ENCODE data around the gene DEAF1.
A peak's percentile ranks its signal among the peaks of the same experiment; 100 is the strongest.
"Not testable (repeated sequence)": the region's sequence is repeated elsewhere in the genome, so short reads cannot be mapped to it uniquely, and the experiment has no call there.

Gene DEAF1, protein sequence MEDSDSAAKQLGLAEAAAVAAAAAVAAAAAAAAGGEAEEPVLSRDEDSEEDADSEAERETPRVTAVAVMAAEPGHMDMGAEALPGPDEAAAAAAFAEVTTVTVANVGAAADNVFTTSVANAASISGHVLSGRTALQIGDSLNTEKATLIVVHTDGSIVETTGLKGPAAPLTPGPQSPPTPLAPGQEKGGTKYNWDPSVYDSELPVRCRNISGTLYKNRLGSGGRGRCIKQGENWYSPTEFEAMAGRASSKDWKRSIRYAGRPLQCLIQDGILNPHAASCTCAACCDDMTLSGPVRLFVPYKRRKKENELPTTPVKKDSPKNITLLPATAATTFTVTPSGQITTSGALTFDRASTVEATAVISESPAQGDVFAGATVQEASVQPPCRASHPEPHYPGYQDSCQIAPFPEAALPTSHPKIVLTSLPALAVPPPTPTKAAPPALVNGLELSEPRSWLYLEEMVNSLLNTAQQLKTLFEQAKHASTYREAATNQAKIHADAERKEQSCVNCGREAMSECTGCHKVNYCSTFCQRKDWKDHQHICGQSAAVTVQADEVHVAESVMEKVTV

DNA sequence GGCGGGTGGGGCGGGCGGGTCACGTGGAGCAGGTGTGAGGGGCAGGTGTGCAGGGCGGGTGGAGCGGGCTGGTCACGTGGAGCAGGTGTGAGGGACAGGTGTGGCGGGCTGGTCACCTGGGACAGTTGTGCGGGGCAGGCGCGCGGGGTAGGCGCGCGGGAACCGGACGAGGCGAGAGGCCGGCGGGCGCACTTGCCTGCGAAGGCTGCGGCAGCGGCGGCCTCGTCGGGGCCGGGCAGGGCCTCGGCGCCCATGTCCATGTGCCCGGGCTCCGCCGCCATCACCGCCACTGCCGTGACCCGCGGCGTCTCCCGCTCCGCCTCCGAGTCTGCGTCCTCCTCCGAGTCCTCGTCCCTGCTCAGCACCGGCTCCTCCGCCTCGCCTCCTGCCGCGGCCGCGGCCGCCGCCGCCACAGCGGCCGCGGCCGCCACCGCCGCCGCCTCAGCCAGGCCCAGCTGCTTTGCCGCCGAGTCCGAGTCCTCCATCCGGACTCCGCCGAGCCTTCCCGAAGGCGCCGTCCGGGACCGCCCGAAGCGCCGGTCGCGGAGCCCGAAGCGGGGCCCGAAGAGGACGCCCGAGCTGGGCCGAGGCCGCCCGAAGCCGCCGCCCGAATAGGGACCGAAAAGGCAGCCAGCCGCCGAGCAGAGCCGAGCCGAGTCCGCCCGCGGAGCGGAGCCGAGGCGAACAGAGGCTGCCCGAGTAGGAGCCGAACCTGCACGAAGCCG lies at the start of gene DEAF1:
Gene DEAF1 (minus strand): TSS at position 660 of the 725 bp plus-strand sequence. CDS start 175 bp downstream, at position 485.
- peak; percentile 96 for DNase-seq (ENCODE audit: low spot score)

DNA sequence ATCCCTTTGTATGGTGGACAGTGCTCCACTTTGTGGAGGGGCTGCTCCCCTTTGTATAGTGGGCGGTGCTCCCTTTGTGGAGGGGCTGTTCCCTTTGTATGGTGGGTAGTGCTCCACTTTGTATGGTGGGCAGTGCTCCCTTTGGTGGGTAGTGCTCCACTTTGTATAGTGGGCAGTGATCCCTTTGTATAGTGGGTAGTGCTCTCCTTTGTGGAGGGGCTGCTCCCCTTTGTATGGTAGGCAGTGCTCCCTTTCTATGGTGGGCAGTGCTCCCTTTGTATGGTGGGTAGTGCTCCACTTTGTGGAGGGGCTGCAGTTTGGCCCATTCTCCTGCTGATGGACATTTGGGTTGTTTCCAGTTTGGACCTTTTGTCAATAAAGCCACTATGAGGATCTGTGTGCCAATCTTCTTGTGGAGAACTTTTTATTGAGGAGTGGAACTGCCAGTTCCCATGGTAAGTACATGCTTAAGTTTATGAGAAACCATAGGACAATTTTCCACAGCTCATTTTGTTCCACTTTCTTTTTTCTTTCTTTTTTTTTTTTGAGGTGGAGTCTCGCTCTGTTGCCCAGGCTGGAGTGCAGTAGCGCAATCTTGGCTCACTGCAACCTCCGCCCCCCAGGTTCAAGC lies 47.7 kb upstream of the DEAF1 start:
- DNase-seq (ENCODE audit: low spot score): no peak

DNA sequence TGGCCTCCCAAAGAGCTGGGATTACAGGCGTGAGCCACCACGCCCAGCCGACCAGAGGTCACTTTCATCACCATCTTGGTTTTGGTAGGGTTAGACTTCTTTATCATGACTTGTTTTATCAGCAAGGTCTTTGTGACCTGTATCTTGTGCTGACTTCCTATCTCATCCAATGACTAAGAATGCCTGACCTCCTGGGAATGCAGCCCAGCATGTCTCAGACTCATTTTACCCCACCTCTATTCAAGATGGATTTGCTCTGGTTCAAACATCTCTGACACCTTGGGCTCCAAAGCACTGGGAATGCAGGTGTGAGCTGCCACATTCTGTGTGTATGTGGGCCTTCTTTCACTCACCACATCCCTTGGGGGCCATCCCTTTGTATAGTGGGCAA lies 47.1 kb upstream of the DEAF1 start:
- DNase-seq (ENCODE audit: low spot score): no peak

DNA sequence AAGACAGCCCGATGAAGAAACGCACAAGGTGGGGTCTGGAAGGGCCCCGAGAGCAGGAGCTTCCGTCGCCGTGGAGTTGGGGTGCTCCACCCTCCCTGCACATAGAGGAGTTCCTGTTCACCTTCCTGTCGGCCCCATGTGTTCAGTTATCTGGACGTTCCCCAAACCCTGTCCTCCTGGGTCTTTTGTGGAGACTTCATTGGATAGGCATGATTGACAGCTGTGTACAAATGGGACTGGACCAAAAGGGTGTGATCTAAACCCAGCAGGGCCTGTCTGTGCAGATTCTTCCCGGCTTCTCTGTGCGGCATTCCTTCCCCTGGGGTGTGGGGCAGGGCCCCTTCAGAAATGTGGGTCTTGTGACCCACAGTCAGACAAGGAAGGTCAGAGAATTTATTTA lies 42.9 kb upstream of the DEAF1 start:
- DNase-seq (ENCODE audit: low spot score): not testable (repeated sequence)

DNA sequence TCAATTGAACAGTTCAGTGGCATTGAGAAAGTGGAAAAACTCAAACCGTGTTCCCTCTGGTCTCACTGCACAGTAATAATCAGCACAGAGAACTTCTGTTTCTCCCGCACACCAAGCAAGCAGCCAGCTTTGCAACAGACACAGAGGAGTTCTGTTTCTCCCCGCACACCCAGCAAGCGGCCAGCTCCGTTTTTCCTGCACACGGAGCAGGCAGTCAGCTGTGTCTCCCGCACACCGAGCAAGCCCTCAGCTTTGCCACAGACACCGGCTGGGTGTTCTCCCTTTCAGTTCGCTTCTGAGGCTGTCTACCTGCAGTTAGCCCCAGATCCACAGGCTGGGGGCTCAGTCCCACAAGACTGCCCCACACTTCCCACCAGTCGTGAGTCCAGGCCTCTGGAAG lies 42.3 kb upstream of the DEAF1 start:
- no peak for DNase-seq (ENCODE audit: low spot score)

DNA sequence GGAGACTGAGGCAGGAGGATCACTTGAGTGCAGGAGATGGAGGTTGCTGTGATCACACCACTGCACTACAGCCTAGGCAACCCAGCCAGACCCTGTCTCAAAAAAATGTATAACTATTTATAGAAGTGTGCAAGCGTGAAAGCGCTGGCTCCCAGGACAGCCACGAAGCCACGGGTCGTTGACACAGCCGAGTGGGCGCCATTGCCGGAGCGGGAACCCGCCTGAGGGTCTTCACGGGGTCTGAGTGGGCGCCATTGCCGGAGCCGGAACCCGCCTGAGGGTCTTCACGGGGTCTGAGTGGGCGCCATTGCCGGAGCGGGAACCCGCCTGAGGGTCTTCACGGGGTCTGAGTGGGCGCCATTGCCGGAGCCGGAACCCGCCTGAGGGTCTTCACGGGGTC lies 39.5 kb upstream of the DEAF1 start:
- DNase-seq (ENCODE audit: low spot score): not testable (repeated sequence)

DNA sequence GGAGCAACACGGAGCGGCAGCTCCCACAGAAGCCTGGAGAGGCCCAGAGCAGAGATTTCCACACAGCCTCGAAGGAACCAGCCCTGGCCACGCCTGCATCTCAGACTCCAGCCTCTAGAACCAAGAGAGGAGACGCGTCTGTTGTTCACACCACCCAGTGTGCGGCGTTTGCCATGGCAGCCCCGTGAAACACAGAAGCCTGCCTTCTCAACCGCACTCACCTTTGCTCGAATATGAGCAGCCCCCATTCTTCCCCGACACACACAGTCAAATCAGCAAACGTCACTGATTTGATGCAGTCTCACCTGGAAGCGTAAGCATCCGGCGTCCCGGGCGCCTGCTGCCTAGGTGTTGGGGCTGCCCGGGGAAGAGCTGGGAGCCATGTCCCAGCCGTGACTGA lies 38.0 kb upstream of the DEAF1 start:
- no peak for DNase-seq (ENCODE audit: low spot score)

DNA sequence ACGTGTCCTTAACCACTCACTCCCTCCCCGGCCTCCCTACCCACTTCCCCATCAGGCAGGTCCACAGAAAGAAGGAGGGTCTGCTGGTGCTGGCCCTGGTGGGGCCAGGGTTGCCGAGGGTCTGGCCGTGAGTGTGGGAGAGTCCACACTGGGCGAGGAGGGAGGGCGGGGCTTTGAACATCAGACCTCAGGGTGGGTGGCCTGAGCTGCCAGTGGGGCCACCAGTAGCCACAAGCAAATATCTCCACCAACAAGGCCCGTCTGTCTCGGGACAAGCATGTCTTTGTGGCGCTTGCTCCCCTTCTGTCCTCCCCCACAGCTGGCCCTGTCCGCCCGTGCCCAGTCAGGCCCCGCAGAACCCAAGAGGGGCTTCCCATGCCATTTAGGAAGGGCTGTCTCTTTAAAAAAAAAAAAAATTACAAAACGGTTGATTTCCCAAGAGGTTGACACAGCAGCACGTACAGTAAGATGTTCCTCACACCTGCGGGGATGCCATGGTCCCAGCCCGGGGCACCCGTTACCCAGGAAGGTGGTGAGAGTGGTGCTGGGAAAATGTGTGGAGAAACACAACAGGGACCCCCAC lies 34.6 kb upstream of the DEAF1 start:
- DNase-seq (ENCODE audit: low spot score): no peak

DNA sequence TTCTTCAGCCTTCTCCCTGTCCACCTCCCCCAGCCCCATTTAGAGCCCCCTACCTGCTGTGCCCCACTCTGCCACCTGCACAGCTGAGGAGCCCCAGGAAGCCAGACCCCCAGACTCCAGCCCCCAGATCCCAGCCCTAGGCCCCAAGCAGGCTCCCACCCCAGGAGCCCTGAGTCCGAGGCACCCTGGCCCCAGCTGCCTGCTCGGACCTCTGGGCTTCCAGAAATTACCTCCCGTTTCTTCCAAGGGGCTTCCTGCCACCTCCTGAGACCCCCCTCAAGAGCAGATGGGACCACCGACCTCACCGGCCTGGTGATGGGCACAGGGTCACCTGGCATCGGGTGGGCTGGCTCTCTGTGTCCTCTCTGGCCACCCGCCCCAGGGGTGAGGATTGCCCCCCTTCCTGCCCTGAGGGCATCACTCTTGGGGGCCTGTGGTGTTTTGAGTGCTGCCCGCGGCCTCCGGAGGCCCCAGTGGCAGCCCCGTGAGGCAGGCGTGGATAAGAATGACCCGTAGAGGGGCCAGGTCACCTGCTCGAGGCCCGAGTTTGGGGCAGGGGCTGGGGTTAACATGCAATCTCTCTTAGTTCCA lies 34.0 kb upstream of the DEAF1 start:
- DNase-seq (ENCODE audit: low spot score): no peak

DNA sequence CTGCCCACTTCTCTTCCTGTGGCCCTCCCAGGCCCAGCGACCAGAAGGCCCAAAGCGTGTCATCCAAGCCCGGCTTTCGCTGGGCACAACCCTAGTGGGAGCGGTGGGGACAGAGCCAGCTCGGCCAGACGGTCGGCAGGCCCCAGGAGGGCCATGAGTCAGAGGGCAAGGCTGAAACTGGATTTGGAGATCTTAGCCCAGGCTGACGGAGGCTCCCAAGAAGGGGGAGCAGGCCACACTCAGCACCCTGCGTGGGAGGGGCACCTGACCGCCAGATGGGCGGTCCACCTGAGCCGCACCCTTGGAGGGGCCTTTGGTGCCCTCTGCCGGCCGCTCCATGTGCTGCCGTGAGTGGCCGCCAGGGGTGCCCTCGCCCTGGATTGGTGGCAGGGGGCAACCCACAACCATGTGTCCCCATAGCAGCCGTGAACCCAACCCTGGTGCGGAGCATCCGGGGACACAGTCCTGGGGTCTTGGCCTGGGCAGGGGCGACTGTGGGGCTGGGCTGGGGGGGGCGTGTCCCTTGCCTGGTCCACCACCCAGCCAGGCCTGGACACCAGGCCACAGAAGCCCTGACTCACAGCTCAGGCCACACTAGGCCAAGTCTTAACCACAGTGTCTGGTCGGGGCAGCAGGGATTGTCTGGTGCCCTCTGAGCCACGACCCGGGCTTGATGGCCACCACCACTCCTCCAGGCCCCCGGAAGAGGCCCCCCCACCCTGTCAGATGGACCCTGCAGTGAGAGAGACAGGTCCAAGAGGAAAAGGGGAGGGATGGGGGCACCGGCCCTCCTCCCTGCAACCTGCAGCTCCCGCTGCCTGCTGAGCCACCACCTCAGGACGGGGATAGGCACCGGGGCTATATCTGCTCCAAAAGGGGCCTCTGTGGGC lies 33.1 kb upstream of the DEAF1 start:
- peak; percentile 93 for DNase-seq (ENCODE audit: low spot score)

DNA sequence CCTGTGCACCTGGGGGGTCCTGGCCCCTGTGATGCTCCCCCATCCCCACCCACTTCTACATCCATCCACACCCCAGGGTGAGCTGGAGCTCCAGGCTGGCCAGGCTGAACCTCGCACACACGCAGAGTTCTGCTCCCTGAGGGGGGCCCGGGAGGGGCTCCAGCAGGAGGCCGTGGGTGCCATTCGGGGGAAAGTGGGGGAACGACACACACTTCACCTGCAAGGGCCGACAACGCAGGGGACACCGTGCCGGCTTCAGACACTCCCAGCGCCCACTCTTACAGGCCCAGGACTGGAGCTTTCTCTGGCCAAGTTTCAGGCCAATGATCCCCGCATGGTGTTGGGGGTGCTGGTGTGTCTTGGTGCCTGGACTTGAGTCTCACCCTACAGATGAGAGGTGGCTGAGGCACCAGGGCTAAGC lies 32.3 kb upstream of the DEAF1 start:
- DNase-seq (ENCODE audit: low spot score): peak; percentile 41

DNA sequence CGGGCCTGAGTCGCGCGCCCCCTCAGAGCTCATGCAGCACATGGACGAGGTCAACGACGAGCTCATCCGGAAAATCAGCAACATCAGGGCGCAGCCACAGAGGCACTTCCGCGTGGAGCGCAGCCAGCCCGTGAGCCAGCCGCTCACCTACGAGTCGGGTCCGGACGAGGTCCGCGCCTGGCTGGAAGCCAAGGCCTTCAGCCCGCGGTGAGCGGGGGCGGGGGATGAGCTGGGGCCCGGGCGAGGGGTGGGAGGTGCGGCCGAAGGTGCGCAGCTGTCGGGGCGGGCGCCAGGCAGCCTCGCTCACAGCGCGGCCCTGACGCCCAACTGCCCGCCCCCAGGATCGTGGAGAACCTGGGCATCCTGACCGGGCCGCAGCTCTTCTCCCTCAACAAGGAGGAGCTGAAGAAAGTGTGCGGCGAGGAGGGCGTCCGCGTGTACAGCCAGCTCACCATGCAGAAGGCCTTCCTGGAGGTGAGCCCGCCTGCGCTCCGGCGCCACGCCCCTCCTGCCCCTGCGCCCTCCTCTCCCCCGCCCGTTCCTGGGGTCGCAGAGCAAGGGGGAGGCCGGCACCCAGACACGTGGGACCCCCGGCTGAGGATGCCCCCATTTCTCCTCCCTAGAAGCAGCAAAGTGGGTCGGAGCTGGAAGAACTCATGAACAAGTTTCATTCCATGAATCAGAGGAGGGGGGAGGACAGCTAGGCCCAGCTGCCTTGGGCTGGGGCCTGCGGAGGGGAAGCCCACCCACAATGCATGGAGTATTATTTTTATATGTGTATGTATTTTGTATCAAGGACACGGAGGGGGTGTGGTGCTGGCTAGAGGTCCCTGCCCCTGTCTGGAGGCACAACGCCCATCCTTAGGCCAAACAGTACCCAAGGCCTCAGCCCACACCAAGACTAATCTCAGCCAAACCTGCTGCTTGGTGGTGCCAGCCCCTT lies 31.5 kb upstream of the DEAF1 start:
- peak; percentile 71 for DNase-seq (ENCODE audit: low spot score)

DNA sequence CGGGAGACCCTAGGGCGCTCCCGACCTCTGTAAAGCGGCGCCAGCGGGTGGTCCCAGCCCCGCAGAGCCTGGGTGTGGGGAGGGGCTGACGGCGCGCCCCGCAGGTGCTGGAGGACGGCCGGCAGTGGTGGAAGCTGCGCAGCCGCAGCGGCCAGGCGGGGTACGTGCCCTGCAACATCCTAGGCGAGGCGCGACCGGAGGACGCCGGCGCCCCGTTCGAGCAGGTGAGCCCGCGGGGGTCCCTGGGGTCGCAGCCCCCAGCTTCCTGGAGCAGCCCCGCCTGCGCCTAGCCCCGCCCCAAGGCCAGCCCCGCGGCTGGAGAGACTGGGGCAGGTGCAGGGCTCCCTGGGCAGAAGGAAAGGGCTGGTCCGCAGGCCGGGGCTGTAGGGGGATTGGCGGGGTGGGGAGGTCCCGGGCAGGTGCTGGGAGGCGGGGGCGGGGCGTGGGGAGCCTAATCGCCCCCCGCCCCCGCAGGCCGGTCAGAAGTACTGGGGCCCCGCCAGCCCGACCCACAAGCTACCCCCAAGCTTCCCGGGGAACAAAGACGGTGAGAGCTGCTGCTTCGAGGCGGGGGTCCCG lies 30.7 kb upstream of the DEAF1 start:
- peak; percentile 29 for DNase-seq (ENCODE audit: low spot score)

DNA sequence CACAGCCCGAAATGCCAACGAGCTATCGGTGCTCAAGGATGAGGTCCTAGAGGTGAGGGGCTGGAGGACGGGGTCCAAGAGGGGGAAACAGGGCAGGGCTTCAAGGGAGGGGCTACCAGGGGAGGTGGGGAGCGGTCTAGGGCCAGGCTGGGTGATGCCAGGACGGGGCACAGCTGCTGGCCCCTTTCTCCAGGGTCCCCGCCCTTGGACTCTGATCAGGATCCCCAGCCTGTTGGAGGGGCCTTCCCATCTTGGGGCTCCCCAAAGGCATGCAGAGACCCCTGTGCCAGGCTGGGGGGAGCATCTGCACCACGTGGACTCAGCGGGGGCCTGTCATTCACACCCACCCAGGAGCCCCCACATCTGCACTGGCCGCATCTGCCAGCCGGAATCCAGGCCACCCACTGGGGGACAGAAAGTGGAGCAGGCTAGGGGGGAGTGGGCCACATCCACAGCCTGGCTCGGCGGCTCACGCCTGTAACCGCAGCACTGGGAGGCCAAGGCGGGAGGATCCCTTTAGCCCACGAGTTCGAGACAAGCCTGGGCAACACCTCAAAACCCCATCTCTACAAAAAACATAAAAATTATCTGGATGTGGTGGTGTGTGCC lies 29.9 kb upstream of the DEAF1 start:
- DNase-seq (ENCODE audit: low spot score): no peak

DNA sequence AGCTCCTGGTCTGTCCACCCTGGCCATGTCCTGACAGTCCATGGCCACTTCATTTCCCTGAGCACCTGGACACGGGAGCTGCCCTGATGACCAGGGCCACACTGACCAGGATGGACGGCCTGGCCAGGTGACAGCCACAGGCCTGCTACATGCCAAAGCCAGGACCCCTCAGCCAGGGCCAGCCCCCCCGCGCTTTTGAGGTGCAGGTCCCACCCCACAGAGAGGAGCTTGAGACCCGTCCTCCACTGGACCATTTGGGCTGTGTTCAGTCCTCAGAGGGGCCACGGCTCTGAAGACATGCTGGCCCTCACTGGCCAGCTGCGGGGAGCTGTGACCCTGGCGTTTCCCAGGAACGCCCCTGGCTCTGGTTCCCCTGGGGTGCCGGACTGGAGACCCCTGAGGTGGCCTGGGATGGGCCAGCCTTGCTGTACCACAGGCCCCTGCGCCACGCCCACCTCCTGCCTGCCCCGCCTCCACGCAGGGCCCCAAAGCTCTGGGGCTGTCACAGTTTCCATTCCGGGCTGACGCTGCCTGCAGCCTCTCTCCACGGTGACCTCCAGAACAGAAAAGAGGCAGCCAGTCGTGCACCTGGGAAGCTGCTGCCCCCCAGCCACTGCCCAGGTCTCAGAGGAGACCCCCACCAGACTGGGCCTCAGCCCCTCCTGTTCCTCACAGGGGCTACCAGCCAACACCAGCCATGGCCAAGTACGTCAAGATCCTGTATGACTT lies 29.2 kb upstream of the DEAF1 start:
- peak; percentile 15 for DNase-seq (ENCODE audit: low spot score)

DNA sequence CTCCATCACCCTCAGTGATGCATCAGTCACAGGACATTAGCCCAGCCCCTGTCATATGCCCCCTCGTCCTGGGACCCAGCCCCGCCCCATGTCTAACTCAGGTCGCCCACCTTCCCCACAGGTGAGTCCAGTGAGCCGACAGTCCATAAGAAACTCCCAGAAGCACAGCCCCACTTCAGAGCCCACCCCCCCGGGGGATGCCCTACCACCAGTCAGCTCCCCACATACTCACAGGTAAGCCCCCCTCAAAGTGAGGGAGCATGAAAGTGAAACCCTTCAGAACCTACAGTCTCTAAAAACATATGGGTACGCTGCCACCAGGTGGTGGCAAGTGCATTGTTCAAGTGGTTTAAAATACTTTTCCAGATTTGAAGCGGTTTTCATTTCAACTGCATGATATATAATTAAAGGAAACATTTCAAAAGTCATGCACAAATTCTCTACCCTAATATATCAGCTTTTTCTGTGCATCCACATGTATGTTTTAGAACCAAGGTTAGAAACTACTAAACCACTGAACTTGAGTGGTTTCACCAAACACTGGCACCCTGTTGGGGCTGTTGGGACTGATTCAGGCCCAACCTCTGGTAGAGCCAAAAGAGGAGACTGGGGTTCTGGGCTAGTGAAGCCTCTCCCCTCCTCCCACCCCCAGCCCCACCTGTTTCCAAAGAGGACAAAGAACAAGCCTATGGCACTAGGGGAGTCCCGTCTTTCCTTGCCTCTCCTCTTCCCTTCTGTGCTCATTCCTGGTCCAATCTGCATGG lies 28.3 kb upstream of the DEAF1 start:
- DNase-seq (ENCODE audit: low spot score): peak; percentile 73

DNA sequence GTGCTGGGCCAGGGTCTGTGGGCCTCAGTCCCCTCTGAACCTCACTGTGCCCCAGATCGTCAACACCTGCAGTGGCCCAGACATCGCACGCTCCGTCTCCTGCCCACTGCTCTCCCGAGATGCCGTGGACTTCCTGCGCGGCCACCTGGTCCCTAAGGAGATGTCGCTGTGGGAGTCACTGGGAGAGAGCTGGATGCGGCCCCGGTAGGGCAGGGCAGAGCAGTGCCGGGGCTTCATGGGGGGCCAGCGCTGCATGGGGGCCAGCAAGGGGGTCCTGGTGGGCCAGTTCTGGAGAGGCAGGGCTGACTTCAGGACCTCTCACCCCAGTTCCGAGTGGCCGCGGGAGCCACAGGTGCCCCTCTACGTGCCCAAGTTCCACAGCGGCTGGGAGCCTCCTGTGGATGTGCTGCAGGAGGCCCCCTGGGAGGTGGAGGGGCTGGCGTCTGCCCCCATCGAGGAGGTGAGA lies 27.4 kb upstream of the DEAF1 start:
- no peak for DNase-seq (ENCODE audit: low spot score)

Data from AG08396 (cell line).